Measurements from ENCODE around the gene BOD1L1. TPM values are rescaled to one million over a fixed set of nuclear protein-coding genes. Genes with fewer than 3 reads are reported as not detected.

Gene BOD1L1
- total RNA-seq, 1 donor from 2014 or later = 41.5 TPM

DNA sequence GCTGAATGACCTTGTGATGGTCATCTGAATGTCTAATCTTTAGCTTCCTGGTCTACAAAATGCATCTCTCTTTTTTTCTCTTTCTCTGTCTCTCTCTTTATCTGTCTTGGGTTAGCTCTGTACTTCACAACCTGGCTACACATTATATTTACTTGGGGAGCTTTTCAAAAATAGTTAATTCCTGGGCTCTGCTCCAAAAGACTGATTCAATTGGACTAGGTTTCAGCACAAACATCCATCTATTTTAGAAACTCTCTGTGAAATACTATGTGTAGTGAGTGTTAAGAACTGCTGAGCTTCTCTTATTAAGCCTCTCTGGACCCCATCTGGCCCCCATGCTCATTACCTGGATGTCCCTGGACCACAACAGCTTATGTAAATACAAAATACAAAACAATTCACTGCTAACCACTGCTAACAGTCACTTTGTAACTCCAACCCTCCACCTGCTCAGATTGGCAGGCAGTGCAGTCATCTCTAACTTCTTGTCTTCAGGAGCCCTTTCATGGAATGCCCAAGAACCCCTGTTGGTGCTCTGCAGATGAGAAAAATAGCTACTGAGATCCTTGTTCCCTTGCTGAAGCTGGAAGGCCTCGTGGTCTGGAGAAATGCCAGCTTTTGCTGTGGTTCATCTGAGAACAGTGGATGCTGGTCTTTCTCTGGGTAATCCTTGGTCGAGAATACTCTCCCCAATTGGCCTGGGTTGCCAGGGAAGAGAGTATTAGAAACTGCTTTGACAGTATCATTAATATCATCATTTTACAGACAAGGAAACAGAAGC is 14.8 kb upstream of the BOD1L1 start:
- Mint-ChIP-seq H3K9me3 (no peaks in the 10 kb centered on the region), H3K36me3 (ENCODE audit: low read depth) (no peaks in the 10 kb centered on the region), H3K27ac (no peak overlapping the region), H3K4me1 (ENCODE audit: low read depth) (peaks cover 4% of the 10 kb centered on the region), H3K4me3 (ENCODE audit: low read depth) (no peak overlapping the region), H3K27me3 (ENCODE audit: low read depth) (peaks cover 22% of the 10 kb centered on the region)
- no peak for DNase-seq (ENCODE audit: low spot score)
- intact Hi-C loops (cut with micrococcal nuclease) = no loop called here

DNA sequence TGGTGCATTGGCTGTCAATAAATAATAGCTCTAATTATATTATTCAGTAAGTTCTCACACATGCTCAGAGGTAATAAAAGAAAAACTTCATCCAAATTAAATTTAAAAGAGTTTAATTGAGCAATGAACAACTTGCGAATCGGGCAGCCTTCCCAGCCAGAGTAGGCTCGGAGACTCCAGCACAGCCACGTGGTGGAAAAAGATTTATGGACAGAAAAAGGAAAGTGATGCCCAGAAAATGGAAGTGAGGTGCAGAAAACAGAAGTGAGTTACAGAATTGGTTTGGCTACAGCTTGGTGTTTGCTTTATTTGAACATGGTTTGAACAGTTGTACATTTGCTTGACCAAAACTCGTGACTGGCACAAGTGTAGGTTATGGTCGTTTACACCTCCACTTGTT is 13.6 kb upstream of the BOD1L1 start:
- Mint-ChIP-seq H3K27ac (no peak overlapping the region), H3K36me3 (ENCODE audit: low read depth) (no peaks in the 10 kb centered on the region), H3K9me3 (no peaks in the 10 kb centered on the region), H3K4me3 (ENCODE audit: low read depth) (no peak overlapping the region), H3K4me1 (ENCODE audit: low read depth) (no peaks in the 10 kb centered on the region), H3K27me3 (ENCODE audit: low read depth) (peaks cover 25% of the 10 kb centered on the region)
- intact Hi-C loops (cut with micrococcal nuclease) = no loop called here
- DNase-seq (ENCODE audit: low spot score) = no peak

DNA sequence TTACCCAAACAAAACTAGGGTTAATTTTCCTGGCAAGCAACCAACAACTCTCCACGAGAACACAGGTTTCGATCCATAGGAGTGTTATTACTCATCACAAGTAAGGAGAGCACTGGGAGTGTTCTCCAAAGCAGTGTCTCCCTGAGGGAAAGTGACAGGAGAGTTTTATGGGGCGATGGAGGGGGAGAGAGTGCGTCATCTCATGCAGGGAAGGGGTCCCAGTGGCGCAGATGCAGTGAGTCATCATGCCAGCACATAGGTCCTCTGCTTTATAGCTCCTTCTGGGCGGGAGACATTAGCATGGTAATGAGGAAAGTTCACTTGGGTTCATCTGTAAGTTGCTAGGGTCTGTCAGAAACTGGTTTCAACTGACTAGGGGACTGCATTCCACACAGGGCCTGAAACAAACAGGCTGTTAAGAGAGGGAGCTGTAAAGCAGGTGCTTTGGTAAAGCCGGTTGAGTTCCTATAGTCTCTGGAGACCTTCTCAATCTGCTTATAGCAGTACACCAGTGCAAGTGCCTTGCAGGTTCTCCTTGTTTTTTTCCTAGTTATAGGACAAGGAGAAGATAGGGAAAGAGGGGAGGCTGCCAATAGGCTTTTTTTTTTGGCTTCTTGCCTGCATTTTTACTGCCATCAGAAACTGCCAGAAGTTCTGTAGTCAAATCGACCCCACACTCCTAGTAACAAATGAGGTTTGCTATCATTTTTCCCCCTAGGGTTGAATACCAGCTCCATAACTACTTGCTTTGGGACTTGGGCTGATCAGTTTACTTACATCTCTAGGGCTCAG is 12.8 kb upstream of the BOD1L1 start:
- H3K27me3 Mint-ChIP-seq (ENCODE audit: low read depth) = peaks cover 28% of the 10 kb centered on the region
- H3K4me1 Mint-ChIP-seq (ENCODE audit: low read depth) = no peaks in the 10 kb centered on the region
- H3K27ac Mint-ChIP-seq = no peak overlapping the region
- no peaks in the 10 kb centered on the region for H3K36me3 Mint-ChIP-seq (ENCODE audit: low read depth)
- DNase-seq (ENCODE audit: low spot score) = no peak
- H3K9me3 Mint-ChIP-seq = no peaks in the 10 kb centered on the region
- H3K4me3 Mint-ChIP-seq (ENCODE audit: low read depth) = no peak overlapping the region
- intact Hi-C loops (cut with micrococcal nuclease) = no loop called here

DNA sequence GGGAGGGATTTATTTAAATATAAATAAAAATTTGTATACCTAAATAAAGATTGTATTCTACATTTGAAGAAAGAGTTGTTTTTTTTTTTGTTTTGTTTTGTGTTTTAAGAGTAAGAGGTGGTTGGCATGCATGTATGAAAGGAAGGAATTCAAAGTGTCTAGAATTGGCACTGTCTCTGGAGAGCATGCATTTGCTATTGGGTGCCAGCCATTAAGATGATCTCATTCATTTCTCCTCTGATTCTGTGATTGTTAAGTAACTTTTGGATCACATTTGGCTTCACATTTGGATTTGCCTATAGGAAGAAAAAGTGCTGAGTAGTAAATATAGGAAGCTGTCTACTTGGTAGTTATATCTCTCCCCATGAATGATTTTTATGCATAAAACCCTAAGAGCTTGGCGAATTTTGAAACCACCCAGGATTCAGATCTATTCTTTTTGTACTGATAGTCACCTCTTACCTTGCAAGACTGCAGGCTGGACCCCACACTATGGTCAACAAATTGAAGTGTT is 7.8 kb upstream of the BOD1L1 start:
- no peaks in the 10 kb centered on the region for H3K9me3 Mint-ChIP-seq
- intact Hi-C loops (cut with micrococcal nuclease) = no loop called here
- DNase-seq (ENCODE audit: low spot score) = no peak
- H3K27me3 Mint-ChIP-seq (ENCODE audit: low read depth) = peaks cover 14% of the 10 kb centered on the region
- H3K27ac Mint-ChIP-seq = no peak overlapping the region
- no peak overlapping the region for H3K4me3 Mint-ChIP-seq (ENCODE audit: low read depth)
- no peaks in the 10 kb centered on the region for H3K4me1 Mint-ChIP-seq (ENCODE audit: low read depth)
- H3K36me3 Mint-ChIP-seq (ENCODE audit: low read depth) = no peaks in the 10 kb centered on the region

DNA sequence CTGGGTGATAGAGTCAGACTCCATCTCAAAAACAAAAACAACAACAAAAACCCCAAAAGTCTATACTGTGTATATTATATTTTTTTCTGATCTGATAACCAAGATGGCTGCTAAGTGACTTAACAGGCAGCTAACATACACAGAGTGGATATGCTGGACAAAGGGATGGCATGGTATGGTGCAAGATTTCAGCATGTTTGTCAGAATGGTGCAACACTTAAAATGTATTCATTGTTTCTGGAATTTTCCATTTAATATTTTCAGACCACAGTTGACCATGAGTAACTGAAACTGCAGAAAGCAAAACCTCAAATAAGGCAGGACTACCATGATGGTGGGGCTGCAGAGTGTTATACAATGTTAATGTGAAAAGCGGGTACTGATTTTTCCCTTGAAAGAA is 6.1 kb upstream of the BOD1L1 start:
- peaks cover 2% of the 10 kb centered on the region for H3K4me1 Mint-ChIP-seq (ENCODE audit: low read depth)
- no peaks in the 10 kb centered on the region for H3K36me3 Mint-ChIP-seq (ENCODE audit: low read depth)
- no peak overlapping the region for H3K27ac Mint-ChIP-seq
- intact Hi-C loops (cut with micrococcal nuclease) = no loop called here
- no peak for DNase-seq (ENCODE audit: low spot score)
- H3K4me3 Mint-ChIP-seq (ENCODE audit: low read depth) = no peak overlapping the region
- H3K27me3 Mint-ChIP-seq (ENCODE audit: low read depth) = peaks cover 11% of the 10 kb centered on the region
- H3K9me3 Mint-ChIP-seq = no peaks in the 10 kb centered on the region

DNA sequence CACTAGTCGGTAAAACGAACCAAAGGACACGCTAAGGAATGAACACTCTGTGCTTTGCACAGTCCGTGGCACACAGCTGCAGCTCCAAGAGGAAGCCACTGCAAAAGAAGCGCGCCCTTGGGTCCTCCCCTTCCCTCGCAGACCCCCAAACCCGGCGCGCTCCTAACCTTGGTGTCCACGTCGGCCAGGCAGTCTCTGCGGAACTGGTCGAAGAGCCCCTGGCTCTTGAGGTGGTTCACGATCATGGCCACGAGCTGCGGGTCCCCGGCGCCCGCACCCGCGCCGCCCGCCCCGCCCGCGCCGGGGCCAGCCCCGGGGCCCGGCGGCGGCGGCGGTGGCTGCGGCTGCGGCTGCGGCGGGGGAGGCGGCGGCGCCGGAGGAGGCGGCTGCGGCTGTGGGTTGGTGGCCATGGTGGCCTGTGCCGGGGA is 333 bp downstream of the BOD1L1 start:
- intact Hi-C loops (cut with micrococcal nuclease) = loop anchor here (1.0 to 10.0 kb wide), 2 partner anchors 142 to 1375 kb away; partner anchors contain the start of genes CPEB2 and RAB28
- Mint-ChIP-seq H3K4me3 (ENCODE audit: low read depth) (peak overlapping the region; percentile 98), H3K36me3 (ENCODE audit: low read depth) (peaks cover 5% of the 10 kb centered on the region), H3K9me3 (no peaks in the 10 kb centered on the region), H3K27ac (peak overlapping the region; percentile 96), H3K4me1 (ENCODE audit: low read depth) (peaks cover 24% of the 10 kb centered on the region), H3K27me3 (ENCODE audit: low read depth) (no peaks in the 10 kb centered on the region)
- no peak for DNase-seq (ENCODE audit: low spot score)

DNA sequence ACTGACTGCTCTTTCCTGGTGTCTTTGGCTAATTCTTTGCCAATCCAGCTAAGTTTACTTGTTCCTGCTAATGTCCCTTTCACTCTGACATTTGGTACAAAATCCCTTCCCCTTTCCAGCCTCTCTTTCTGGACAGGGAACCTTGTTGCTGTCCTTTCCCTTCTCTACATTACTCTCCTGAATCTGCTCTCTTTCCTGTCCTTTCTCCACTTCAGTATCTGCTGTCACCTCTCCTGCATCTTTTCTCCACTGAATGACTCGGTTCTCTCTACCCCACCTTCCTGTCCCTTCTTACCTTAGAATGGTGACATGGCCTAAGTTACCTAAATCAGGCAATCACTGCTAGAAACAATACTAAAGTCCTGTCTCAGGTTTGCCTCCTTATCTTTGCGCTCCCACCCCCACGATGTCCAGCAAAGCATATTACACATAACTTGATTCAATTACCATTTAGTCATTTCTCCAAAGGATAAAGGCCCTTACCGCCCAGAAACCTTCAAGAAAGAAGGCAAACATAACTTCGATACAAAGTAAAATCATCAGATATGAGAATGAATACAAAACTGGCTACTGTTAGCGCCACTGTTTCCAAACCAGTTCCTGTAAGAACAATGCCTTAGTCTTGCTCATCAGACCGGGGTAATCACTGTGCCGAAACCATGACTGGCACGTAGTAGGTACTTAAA is 890 bp downstream of the BOD1L1 start:
- peak overlapping the region; percentile 2 for H3K27ac Mint-ChIP-seq
- H3K9me3 Mint-ChIP-seq = no peaks in the 10 kb centered on the region
- intact Hi-C loops (cut with micrococcal nuclease) = loop anchor here (1.0 to 10.0 kb wide), 2 partner anchors 142 to 1376 kb away; partner anchors contain the start of genes CPEB2 and RAB28

DNA sequence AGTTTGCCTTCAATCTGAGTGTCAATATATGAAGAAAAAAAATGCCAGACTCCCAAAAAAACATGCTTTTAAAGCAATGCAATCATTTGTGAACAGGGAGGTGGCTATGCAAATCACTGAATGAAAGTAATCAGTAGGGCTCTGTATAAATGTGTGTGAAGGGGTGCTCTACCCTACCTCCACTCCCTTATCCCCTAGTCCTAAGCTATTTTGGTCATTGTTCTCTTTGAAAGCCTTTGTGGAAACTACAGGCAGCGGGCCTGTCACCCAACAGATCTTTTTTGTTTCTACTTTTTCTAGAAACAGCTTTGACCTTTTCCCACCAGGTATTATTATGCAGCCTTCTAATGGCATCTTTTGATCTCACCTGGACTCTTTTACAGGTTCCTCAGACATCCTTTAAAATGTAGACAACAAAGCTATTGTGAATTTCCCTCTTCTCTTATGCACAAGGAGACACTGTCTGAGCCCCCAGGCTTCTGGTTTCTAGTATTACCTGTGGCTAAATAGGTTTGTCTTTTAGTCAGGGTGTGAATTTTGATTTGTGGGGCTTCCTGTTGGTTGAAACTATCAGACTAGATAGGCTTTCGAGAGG is 9.2 kb downstream of the BOD1L1 start:
- H3K27me3 Mint-ChIP-seq (ENCODE audit: low read depth) = no peaks in the 10 kb centered on the region
- intact Hi-C loops (cut with micrococcal nuclease) = no loop called here
- no peaks in the 10 kb centered on the region for H3K9me3 Mint-ChIP-seq
- H3K4me3 Mint-ChIP-seq (ENCODE audit: low read depth) = no peak overlapping the region
- peaks cover 18% of the 10 kb centered on the region for H3K4me1 Mint-ChIP-seq (ENCODE audit: low read depth)
- H3K27ac Mint-ChIP-seq = no peak overlapping the region
- peaks cover 37% of the 10 kb centered on the region for H3K36me3 Mint-ChIP-seq (ENCODE audit: low read depth)
- no peak for DNase-seq (ENCODE audit: low spot score)

More for the DNA sequence above, 890 bp downstream of the BOD1L1 start:
- no peaks in the 10 kb centered on the region for H3K27me3 Mint-ChIP-seq (ENCODE audit: low read depth)
- H3K4me1 Mint-ChIP-seq (ENCODE audit: low read depth) = peaks cover 24% of the 10 kb centered on the region
- no peak for DNase-seq (ENCODE audit: low spot score)
- peak overlapping the region; percentile 79 for H3K4me3 Mint-ChIP-seq (ENCODE audit: low read depth)
- peaks cover 5% of the 10 kb centered on the region for H3K36me3 Mint-ChIP-seq (ENCODE audit: low read depth)

DNA sequence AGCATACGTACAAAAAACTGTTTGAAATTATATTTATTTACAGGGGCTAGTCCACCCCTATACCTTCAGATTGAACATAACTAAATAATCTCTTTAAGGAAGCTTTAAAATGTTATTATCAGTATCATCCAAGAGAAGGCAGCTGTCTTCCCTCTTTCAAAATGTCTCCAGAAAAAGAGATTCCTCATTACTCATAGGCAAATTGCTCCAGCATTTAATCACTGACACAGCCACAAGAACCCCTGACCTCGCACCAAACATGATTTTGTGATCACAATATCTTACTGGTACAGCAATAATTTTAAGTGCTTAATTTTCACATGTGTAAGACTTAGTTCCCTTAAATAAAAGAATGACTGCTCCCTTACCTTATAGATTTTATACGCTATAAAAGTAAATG is 9.7 kb downstream of the BOD1L1 start:
- H3K27me3 Mint-ChIP-seq (ENCODE audit: low read depth) = no peaks in the 10 kb centered on the region

DNA sequence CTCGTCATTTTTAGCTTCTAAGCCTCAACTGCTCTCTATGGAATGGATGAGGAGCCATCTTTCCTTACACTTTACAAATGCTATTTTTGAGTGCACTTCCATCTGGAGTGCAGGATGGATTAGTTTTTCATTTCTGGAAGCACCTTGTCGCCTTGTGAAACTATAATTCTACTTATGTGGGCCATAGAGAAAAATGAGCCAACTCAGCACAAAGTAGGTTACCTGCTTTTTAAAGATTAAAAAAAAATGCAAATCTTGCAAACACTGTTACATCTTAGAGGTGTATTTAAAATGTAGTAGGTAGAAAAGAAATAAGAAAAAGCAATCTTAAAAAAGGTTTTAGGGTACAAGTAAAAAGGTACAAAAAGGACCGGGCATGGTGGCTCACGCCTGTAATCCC is 10.9 kb downstream of the BOD1L1 start:
- H3K4me1 Mint-ChIP-seq (ENCODE audit: low read depth) = peaks cover 15% of the 10 kb centered on the region

More for the DNA sequence above, 9.7 kb downstream of the BOD1L1 start:
- Mint-ChIP-seq H3K4me1 (ENCODE audit: low read depth) (peaks cover 18% of the 10 kb centered on the region), H3K4me3 (ENCODE audit: low read depth) (no peak overlapping the region), H3K27ac (no peak overlapping the region), H3K9me3 (no peaks in the 10 kb centered on the region), H3K36me3 (ENCODE audit: low read depth) (peaks cover 40% of the 10 kb centered on the region)
- no peak for DNase-seq (ENCODE audit: low spot score)
- intact Hi-C loops (cut with micrococcal nuclease) = no loop called here

DNA sequence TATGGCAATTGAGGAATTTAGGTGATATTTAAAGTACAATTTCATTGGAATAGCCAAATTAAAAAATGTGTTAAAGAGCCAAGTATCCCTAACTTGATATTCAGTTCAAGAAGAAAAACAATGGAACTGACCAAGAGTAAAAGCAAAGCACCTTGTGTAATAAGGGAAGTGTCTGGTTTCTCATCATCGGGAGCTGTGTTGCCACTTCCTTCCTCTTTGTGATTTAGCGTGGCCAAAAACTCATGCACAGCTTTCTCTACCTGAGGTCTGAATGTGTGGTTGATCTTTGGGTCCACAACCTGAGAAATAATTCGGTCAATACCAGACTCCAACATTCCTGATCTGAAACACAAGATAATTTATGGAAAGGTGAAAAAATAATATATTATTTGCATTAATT is 12.4 kb downstream of the BOD1L1 start:
- Mint-ChIP-seq H3K4me1 (ENCODE audit: low read depth) (peaks cover 14% of the 10 kb centered on the region), H3K36me3 (ENCODE audit: low read depth) (peaks cover 63% of the 10 kb centered on the region), H3K4me3 (ENCODE audit: low read depth) (no peak overlapping the region), H3K27ac (no peak overlapping the region), H3K9me3 (no peaks in the 10 kb centered on the region), H3K27me3 (ENCODE audit: low read depth) (no peaks in the 10 kb centered on the region)
- intact Hi-C loops (cut with micrococcal nuclease) = no loop called here
- no peak for DNase-seq (ENCODE audit: low spot score)

More for the DNA sequence above, 10.9 kb downstream of the BOD1L1 start:
- Mint-ChIP-seq H3K9me3 (no peaks in the 10 kb centered on the region), H3K36me3 (ENCODE audit: low read depth) (peaks cover 52% of the 10 kb centered on the region), H3K27ac (no peak overlapping the region), H3K4me3 (ENCODE audit: low read depth) (no peak overlapping the region), H3K27me3 (ENCODE audit: low read depth) (no peaks in the 10 kb centered on the region)
- intact Hi-C loops (cut with micrococcal nuclease) = no loop called here
- DNase-seq (ENCODE audit: low spot score) = no peak

DNA sequence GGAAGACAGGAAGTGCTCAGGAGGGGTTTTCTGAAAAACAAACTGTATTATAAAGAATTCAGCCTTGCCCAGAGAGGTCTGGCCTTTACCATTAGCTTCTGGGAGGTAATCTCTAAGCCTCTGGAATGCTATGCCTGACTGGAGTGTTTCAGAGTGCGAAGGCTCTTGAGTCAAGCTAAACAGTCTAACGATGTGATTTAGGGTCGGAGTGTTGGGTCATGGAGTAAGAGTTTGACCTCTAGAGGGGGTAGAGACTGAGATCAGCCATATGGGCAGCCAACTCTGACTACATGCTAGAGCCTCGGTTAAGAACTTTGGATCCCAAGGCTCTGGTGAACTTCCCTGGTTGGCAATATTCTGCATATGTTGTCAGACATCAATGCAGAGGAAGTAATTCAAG is 15.0 kb downstream of the BOD1L1 start:
- no peaks in the 10 kb centered on the region for H3K9me3 Mint-ChIP-seq

More for the DNA sequence above, 15.0 kb downstream of the BOD1L1 start:
- H3K27ac Mint-ChIP-seq = no peak overlapping the region
- H3K4me1 Mint-ChIP-seq (ENCODE audit: low read depth) = peaks cover 14% of the 10 kb centered on the region
- H3K36me3 Mint-ChIP-seq (ENCODE audit: low read depth) = peaks cover 74% of the 10 kb centered on the region
- no peak for DNase-seq (ENCODE audit: low spot score)
- H3K4me3 Mint-ChIP-seq (ENCODE audit: low read depth) = no peak overlapping the region
- intact Hi-C loops (cut with micrococcal nuclease) = no loop called here
- no peaks in the 10 kb centered on the region for H3K27me3 Mint-ChIP-seq (ENCODE audit: low read depth)

Data from activated T-helper 2 cell treated with anti-CD3 and anti-CD28 coated beads, Interferon-gamma antibody, Interleukin-2, Interleukin-4, amounts not matched to agents 10 μg/mL and 5 μg/mL and 100 μg/mL, durations not matched to agents 14 hours and 24 hours and 36 hours (primary cell).